Dendritic cell treated with granulocyte-macrophage colony-stimulating factor and Interleukin-4, amounts not matched to agents 40 ng/mL and 50 ng/mL, for 4 days (primary cell): ENCODE results near the gene SAYSD1.

Experiments
- H3K27ac Mint-ChIP-seq: one replicate; pipeline ENCODE4 v1.8.0; 2022; ENCODE audit warnings: mild to moderate bottlenecking, mixed read lengths
- H3K27me3 Mint-ChIP-seq: one replicate; pipeline ENCODE4 v1.8.0; 2022; ENCODE audit warnings: mild to moderate bottlenecking, mixed read lengths
- H3K36me3 Mint-ChIP-seq: one replicate; pipeline ENCODE4 v1.8.0; 2022; ENCODE audit warnings: low read depth, mixed read lengths
- H3K4me1 Mint-ChIP-seq: one replicate; pipeline ENCODE4 v1.8.0; 2022; ENCODE audit warnings: low read depth, mixed read lengths
- H3K4me3 Mint-ChIP-seq: one replicate; pipeline ENCODE4 v1.8.0; 2022; ENCODE audit warnings: mild to moderate bottlenecking, moderate library complexity, mixed read lengths
- H3K9me3 Mint-ChIP-seq: one replicate; pipeline ENCODE4 v1.8.0; 2022; ENCODE audit warnings: mixed read lengths
- intact Hi-C: fragments of 100-400 bp; cut with micrococcal nuclease; formaldehyde crosslinking; loops from one replicate; pipeline ENCODE4 v1.15.0; 2022

Gene SAYSD1

DNA sequence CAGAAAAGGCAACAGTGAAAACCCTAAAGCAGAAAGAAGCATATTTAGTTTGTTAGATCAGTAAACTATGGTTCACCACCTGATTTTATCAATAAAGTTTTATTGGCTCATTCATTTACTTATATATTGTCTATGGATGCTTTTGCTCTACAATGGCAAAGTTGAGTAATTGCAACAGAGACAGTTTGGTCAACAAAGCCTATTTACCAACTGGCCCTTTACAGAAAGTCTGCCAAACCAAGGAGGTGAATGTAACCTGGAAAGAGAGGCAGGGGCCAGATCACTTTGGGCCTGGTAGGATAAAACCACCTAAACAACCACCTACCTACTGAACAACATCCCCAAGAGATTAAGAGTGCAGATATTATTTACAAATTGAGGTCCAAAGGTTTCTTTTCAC, 19.4 kb downstream of the SAYSD1 start:
- peaks cover 23% of the 10 kb centered on the region for H3K27me3 Mint-ChIP-seq
- intact Hi-C loops, result no loop called here
- H3K36me3 Mint-ChIP-seq, result no peaks in the 10 kb centered on the region
- no peak overlapping the region for H3K27ac Mint-ChIP-seq
- no peaks in the 10 kb centered on the region for H3K4me1 Mint-ChIP-seq
- H3K4me3 Mint-ChIP-seq, result no peak overlapping the region
- H3K9me3 Mint-ChIP-seq, result no peaks in the 10 kb centered on the region

- H3K27ac Mint-ChIP-seq, result no peak overlapping the region
- no peaks in the 10 kb centered on the region for H3K36me3 Mint-ChIP-seq
- no peak overlapping the region for H3K4me3 Mint-ChIP-seq
- peaks cover 7% of the 10 kb centered on the region for H3K4me1 Mint-ChIP-seq
- H3K9me3 Mint-ChIP-seq, result no peaks in the 10 kb centered on the region
- intact Hi-C loops, result no loop called here
- peaks cover 33% of the 10 kb centered on the region for H3K27me3 Mint-ChIP-seq
These were observed 21.8 kb downstream of the SAYSD1 start for GRCh38 chr6:39093149-39093708.

DNA sequence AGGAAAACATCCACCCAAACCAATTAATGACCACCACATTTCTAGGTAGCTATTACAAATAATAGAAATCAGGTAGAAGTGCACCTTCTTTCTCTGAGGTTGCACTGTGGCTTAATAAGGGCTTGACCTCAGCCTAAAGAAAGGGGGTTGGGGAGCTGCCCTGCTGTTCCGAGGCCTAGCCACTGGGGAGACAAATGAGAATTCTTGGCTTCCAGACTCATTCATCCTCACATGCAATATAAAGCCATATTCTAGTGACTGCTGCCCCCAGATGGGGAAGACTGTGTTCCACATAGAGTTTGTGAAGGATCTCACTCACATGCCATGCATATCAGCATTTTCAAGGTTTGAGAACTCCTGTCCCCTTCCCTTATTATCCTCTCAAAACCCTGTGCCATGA, 22.9 kb downstream of the SAYSD1 start:
- intact Hi-C loops, result no loop called here
- H3K4me3 Mint-ChIP-seq, result no peak overlapping the region
- no peaks in the 10 kb centered on the region for H3K36me3 Mint-ChIP-seq
- no peaks in the 10 kb centered on the region for H3K9me3 Mint-ChIP-seq
- peaks cover 36% of the 10 kb centered on the region for H3K27me3 Mint-ChIP-seq
- no peak overlapping the region for H3K27ac Mint-ChIP-seq
- peaks cover 15% of the 10 kb centered on the region for H3K4me1 Mint-ChIP-seq

GRCh38 chr6:39091220-39091619, 23.8 kb downstream of the SAYSD1 start:
- peaks cover 15% of the 10 kb centered on the region for H3K4me1 Mint-ChIP-seq
- no peaks in the 10 kb centered on the region for H3K36me3 Mint-ChIP-seq
- no peaks in the 10 kb centered on the region for H3K9me3 Mint-ChIP-seq
- peaks cover 44% of the 10 kb centered on the region for H3K27me3 Mint-ChIP-seq
- H3K27ac Mint-ChIP-seq, result no peak overlapping the region
- no peak overlapping the region for H3K4me3 Mint-ChIP-seq
- intact Hi-C loops, result no loop called here

GRCh38 chr6:39090036-39090435, 24.9 kb downstream of the SAYSD1 start:
- no peak overlapping the region for H3K4me3 Mint-ChIP-seq
- intact Hi-C loops, result no loop called here
- H3K27ac Mint-ChIP-seq, result no peak overlapping the region
- no peaks in the 10 kb centered on the region for H3K36me3 Mint-ChIP-seq
- peaks cover 15% of the 10 kb centered on the region for H3K4me1 Mint-ChIP-seq
- peaks cover 55% of the 10 kb centered on the region for H3K27me3 Mint-ChIP-seq
- H3K9me3 Mint-ChIP-seq, result no peaks in the 10 kb centered on the region

- Mint-ChIP-seq H3K27ac (no peak overlapping the region), H3K4me3 (no peak overlapping the region), H3K27me3 (peaks cover 60% of the 10 kb centered on the region), H3K4me1 (peaks cover 15% of the 10 kb centered on the region), H3K9me3 (no peaks in the 10 kb centered on the region), H3K36me3 (no peaks in the 10 kb centered on the region)
- intact Hi-C loops, result loop anchor here (10.0 kb wide), 1 partner anchor 216 kb away; no protein-coding TSS in a partner anchor
These were observed 26.7 kb downstream of the SAYSD1 start for GRCh38 chr6:39088331-39088730.

DNA sequence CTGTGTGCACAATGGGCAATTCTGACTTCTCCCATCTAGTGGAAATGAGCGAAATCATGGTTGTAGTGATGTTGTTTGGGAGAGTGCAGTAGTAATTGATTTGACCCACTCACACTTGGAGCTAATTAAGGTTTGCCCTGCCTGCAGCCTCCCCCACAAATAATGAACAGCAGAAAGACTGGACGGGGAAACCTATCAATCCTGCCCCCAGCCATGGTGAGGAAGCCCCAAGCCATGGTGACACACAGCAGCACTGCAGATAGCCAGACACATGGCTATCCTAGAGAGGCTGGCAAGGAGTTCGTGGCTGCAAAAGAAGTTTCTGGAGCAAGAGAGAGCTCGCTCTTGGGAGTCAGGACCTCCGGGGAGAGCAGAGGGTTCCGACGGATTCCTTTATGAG, 27.8 kb downstream of the SAYSD1 start:
- peaks cover 56% of the 10 kb centered on the region for H3K27me3 Mint-ChIP-seq
- H3K4me1 Mint-ChIP-seq, result peaks cover 22% of the 10 kb centered on the region
- H3K4me3 Mint-ChIP-seq, result no peak overlapping the region
- no peak overlapping the region for H3K27ac Mint-ChIP-seq
- intact Hi-C loops, result loop anchor here (10.0 kb wide), 1 partner anchor 218 kb away; no protein-coding TSS in a partner anchor
- no peaks in the 10 kb centered on the region for H3K9me3 Mint-ChIP-seq
- no peaks in the 10 kb centered on the region for H3K36me3 Mint-ChIP-seq

DNA sequence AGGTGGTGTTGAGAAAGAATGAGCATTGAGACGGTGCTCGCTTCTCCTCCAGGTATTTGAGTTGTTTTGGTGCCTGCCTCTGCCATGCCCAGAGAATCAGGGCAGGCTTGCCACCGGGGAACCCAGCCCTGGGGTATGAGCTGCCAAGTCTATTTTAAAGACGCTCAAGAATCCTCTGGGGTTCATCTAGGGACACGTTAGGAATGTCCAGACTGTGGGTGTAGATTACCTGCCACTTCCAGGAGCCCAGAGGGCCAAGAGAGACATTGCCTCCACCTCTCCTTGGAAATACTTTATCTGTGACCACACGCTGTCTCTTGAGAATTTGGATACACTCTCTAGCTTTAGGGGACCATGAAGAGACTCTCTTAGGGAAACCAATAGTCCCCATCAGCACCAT, 28.3 kb downstream of the SAYSD1 start:
- no peaks in the 10 kb centered on the region for H3K9me3 Mint-ChIP-seq
- peaks cover 22% of the 10 kb centered on the region for H3K4me1 Mint-ChIP-seq
- intact Hi-C loops, result loop anchor here (10.0 kb wide), 1 partner anchor 218 kb away; no protein-coding TSS in a partner anchor
- no peak overlapping the region for H3K4me3 Mint-ChIP-seq
- no peak overlapping the region for H3K27ac Mint-ChIP-seq
- H3K36me3 Mint-ChIP-seq, result no peaks in the 10 kb centered on the region
- H3K27me3 Mint-ChIP-seq, result peaks cover 52% of the 10 kb centered on the region

DNA sequence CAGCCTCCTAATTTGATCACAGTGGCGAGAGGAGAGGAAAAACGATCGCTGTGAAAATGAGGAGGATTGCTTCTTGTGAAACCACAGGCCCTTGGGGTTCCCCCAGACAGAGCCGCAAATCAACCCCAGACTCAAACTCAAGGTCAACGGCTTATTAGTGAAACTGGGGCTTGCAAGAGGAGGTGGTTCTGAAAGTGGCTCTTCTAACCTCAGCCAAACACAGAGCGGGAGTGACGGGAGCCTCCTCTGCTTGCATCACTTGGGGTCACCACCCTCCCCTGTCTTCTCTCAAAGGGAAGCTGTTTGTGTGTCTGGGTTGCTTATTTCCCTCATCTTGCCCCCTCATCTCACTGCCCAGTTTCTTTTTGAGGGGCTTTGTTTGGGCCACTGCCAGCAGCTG, 28.7 kb downstream of the SAYSD1 start:
- no peak overlapping the region for H3K27ac Mint-ChIP-seq
- intact Hi-C loops, result loop anchor here (10.0 kb wide), 1 partner anchor 219 kb away; no protein-coding TSS in a partner anchor
- H3K4me3 Mint-ChIP-seq, result no peak overlapping the region

DNA sequence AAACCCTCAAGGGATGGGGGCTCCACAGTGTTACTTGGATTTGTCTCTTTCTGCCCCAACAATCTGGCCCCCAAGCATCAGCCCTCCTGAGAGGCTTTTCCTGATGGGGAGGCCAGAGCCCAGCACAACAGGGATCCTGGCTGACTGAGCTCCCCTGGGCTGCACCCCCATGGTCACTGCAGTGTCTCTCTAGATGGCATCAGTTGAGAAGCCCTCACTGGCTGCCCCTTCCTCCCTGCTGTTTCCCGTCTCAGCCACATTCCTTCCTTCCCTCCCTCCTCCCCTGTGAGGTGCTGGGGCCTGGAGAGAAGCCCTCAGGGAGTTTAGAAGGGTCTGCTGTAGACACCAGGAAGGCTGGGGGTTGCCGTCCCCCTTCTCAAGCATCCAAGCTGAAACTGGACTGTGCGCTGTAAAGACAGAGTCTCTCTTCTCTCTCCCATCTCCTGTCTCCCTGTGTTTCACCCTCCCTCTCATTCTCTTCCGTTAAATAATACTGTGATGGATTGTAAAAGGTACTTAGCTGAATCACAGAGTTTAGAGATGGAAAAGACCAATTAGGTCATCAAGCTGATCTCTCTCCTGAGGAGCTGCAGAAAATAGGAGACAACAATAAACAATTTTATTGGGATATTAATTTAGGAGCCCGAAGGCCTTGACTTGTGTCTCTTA, 29.7 kb downstream of the SAYSD1 start:
- intact Hi-C loops, result loop anchor here (10.0 kb wide), 1 partner anchor 220 kb away; no protein-coding TSS in a partner anchor
- H3K27me3 Mint-ChIP-seq, result peaks cover 42% of the 10 kb centered on the region
- H3K4me3 Mint-ChIP-seq, result no peak overlapping the region
- H3K36me3 Mint-ChIP-seq, result no peaks in the 10 kb centered on the region
- H3K4me1 Mint-ChIP-seq, result peaks cover 22% of the 10 kb centered on the region
- H3K9me3 Mint-ChIP-seq, result no peaks in the 10 kb centered on the region
- H3K27ac Mint-ChIP-seq, result no peak overlapping the region

More for the DNA sequence above, 28.7 kb downstream of the SAYSD1 start:
- Mint-ChIP-seq H3K27me3 (peaks cover 49% of the 10 kb centered on the region), H3K9me3 (no peaks in the 10 kb centered on the region), H3K4me1 (peaks cover 22% of the 10 kb centered on the region), H3K36me3 (no peaks in the 10 kb centered on the region)

GRCh38 chr6:39084506-39084905, 30.5 kb downstream of the SAYSD1 start:
- no peaks in the 10 kb centered on the region for H3K36me3 Mint-ChIP-seq
- no peak overlapping the region for H3K27ac Mint-ChIP-seq
- H3K4me3 Mint-ChIP-seq, result no peak overlapping the region
- H3K27me3 Mint-ChIP-seq, result peaks cover 36% of the 10 kb centered on the region
- intact Hi-C loops, result loop anchor here (10.0 kb wide), 1 partner anchor 220 kb away; no protein-coding TSS in a partner anchor
- no peaks in the 10 kb centered on the region for H3K9me3 Mint-ChIP-seq
- H3K4me1 Mint-ChIP-seq, result peaks cover 22% of the 10 kb centered on the region

GRCh38 chr6:39083231-39083634, 31.8 kb downstream of the SAYSD1 start:
- Mint-ChIP-seq H3K4me1 (peaks cover 15% of the 10 kb centered on the region), H3K4me3 (no peak overlapping the region), H3K27me3 (peaks cover 33% of the 10 kb centered on the region), H3K36me3 (no peaks in the 10 kb centered on the region), H3K27ac (no peak overlapping the region), H3K9me3 (no peaks in the 10 kb centered on the region)
- intact Hi-C loops, result loop anchor here (10.0 kb wide), 1 partner anchor 222 kb away; no protein-coding TSS in a partner anchor

DNA sequence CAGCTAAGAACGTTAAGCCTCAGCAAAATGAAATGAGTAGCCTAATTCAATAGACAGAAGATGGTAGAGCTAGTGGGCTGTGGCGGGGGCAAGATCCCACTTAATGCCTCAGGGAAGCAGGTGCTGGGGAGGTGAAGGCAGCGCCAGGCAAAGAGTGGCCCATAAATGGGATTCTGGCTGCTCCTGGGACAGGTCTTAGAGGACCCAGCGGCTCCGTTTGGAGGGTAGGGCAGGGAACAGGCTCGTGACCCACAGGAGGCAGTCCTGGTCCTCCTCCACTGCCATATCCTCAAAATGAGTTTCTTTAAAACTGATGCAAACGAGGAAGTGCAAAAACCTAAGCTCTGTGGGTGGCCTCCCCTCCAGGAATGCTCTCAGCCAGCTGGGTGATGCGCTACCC, 32.7 kb downstream of the SAYSD1 start:
- Mint-ChIP-seq H3K4me1 (peaks cover 7% of the 10 kb centered on the region), H3K4me3 (no peak overlapping the region), H3K9me3 (no peaks in the 10 kb centered on the region), H3K36me3 (no peaks in the 10 kb centered on the region), H3K27ac (no peak overlapping the region), H3K27me3 (peaks cover 30% of the 10 kb centered on the region)
- intact Hi-C loops, result loop anchor here (10.0 kb wide), 1 partner anchor 222 kb away; no protein-coding TSS in a partner anchor

- H3K4me1 Mint-ChIP-seq, result peaks cover 7% of the 10 kb centered on the region
- no peak overlapping the region for H3K4me3 Mint-ChIP-seq
- H3K9me3 Mint-ChIP-seq, result no peaks in the 10 kb centered on the region
- intact Hi-C loops, result loop anchor here (10.0 kb wide), 1 partner anchor 224 kb away; no protein-coding TSS in a partner anchor
- H3K27ac Mint-ChIP-seq, result no peak overlapping the region
- peaks cover 13% of the 10 kb centered on the region for H3K27me3 Mint-ChIP-seq
- no peaks in the 10 kb centered on the region for H3K36me3 Mint-ChIP-seq
These were observed 34.6 kb downstream of the SAYSD1 start for GRCh38 chr6:39080246-39080875.
